GM21423 (cell line): ENCODE data around the gene WWTR1.

Experiments used
- ATAC-seq: cut with Tn5 transposase; IDR thresholded peaks from one replicate; pipeline ENCODE4 v1.9.1; 2021; ENCODE audit warnings: mild to moderate bottlenecking, moderate library complexity; ENCODE audit not compliant: unreplicated experiment

WWTR1 gene

GRCh38 chr3:149657926-149658743 lies at the start of gene WWTR1:
Gene WWTR1, minus strand, starts transcription at chr3:149658025. Its CDS starts 719 bp downstream, at chr3:149657306.
- peak; percentile 79 for ATAC-seq

- no peak for ATAC-seq
Measured at GRCh38 chr3:149706905-149707304, 49.1 kb upstream of the WWTR1 start.

- ATAC-seq = no peak
Measured at GRCh38 chr3:149705416-149705815, 47.6 kb upstream of the WWTR1 start.

- no peak for ATAC-seq
Measured at GRCh38 chr3:149703466-149703865, 45.6 kb upstream of the WWTR1 start.

- ATAC-seq = no peak
Measured at GRCh38 chr3:149702691-149703441, 45.0 kb upstream of the WWTR1 start.

DNA sequence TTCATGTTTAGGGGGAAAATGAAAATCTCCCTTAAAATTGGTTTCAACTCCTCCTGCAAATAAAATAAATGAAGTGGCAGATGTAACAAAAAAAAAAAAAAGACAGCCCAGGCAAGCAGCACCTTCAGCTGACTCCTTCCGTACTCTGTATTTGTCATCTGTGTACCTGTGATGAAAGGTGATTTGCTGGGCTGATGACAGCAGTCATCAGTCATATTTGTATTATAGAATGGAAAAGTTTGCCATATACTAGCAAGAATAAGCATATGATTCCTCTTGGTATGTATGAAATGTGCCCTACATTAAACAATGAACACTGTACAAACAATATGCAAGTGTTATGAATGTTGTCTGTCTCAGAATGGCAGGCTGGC lies 44.1 kb upstream of the WWTR1 start:
- no peak for ATAC-seq

DNA sequence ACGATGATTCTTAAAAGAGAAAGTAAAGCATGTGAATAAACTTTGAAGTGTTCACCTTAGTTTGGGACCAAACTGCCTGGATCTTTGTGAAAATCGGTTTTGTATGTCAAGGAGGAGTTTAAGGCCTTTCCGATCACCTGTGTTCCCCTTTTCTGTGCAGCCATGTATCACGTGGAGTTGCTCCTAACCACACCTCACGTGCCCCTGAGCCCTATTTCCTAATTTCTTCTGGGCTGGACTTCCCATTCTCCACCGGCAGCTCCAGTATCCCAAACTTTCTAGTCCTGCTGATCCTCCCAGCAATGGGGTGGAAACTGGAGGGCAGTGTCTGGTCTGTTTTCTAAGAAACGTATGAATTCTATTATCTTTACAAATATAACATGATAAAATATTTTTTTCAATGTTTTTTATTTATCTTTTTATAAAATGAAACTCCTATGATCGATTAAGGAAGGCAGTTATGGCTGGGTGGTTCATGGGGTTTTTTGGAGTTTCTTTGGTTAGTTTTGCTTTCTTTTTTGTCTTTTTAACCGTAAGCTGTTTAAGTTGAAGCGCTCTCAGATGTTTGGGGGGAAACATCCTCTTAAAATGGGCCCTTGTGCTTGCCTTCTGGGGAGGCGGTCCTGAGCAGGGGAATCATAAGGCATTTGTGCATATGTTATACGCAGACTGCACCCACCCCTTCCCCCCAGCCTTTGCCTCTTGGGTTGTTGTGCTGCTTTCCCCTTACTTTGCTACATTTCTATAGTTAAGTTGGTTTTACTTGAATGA lies 43.6 kb upstream of the WWTR1 start:
- ATAC-seq = no peak

DNA sequence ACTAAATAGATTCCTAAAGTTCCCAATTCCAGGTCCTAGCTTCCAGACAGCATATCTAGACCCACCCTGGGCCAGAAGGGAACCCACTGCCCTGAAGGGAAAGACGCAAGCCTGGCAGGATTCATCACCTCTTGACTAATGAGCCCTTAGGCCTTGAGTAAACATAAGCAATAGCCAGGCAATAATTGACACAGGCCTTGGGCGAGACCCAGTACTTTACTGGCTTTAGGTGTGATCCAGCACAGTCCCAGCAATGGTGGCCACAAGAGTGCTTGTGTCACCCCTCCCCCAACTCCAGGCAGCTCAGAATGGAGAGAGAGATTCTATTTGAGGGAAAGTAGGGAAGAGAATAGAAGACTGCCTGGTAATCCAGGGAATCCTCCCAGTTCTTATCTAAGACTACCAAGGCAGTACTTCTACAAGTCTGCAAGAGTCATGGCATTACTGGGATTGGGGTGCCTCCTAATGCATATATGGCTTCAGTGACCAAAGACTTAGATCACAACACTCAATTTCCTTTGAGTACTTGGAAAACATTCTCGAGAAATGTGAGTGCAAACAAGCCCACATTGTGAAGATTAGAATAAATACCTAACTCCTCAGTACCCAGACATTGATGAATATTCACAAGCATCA lies 30.4 kb upstream of the WWTR1 start:
- no peak for ATAC-seq

- ATAC-seq = no peak
Measured at GRCh38 chr3:149686996-149687395, 29.2 kb upstream of the WWTR1 start.

- no peak for ATAC-seq
Measured at GRCh38 chr3:149678351-149678950, 20.6 kb upstream of the WWTR1 start.

- no peak for ATAC-seq
Measured at GRCh38 chr3:149673393-149673792, 15.6 kb upstream of the WWTR1 start.

DNA sequence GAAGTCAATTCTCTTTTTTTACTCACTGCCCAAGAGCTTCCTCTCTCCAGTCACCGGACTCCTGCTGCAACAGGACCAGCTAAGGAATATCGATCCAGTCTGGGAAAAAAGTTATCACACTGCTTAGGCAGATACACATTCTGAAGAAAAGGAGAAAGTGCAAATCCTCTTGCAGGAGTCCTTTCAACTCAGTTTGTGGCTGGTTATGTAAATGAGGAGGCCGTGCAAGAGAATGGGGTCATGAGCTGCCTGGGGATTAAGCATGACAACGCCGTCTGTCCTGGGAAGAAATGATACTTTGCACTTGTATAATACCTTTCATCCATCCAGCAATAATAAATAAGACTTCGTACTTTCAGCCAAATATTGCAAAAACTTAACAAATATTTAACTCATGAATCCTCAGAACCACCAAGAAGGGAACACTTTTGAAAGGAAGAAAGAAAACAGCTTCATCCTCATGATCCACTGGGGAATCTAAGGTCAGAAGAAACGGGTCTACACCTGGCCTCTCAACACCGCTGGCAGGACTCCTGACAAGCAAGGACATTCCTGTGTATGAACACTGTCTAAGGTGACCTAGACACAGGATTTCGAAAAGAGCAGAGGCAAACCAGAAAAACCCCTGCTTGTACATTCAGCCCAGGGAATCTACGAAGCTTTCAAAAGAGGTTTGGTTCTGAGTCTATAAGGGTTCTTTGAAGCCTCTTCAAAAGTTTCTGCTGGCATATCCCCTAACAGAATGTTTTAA lies 13.1 kb upstream of the WWTR1 start:
- no peak for ATAC-seq

- no peak for ATAC-seq
Measured at GRCh38 chr3:149667576-149667975, 9.8 kb upstream of the WWTR1 start.

GRCh38 chr3:149663966-149664365 lies 6.1 kb upstream of the WWTR1 start:
- ATAC-seq = no peak

DNA sequence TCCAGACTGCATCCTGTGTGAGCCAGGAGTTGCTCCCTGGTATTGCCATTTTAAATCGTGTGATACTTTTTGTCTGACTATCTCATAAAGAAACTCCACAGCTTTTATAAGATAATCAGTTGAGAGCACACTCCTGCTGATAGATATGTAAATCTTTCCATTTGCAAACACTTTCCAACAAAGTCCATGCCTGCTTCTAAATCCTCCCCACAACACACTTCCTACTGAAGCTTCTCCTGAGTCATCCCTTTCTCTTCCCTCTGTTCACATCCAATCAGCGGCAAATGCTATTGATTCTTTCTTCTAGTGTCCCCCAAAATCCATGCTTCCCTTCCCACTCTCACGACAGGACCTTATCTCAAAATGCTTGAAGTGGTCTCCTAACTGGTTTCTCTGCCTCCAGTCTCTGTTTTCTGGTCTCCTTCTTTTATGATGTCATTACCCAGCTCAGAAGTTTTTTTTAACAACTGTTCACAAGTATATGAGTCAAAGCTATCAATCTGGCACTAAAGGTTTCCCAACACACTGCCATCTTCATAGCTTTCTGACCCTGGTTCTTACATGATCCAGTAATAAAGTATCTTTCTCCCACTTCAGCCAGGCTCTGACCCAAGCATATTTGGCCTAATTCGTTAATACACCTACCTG lies 4.5 kb upstream of the WWTR1 start:
- no peak for ATAC-seq

DNA sequence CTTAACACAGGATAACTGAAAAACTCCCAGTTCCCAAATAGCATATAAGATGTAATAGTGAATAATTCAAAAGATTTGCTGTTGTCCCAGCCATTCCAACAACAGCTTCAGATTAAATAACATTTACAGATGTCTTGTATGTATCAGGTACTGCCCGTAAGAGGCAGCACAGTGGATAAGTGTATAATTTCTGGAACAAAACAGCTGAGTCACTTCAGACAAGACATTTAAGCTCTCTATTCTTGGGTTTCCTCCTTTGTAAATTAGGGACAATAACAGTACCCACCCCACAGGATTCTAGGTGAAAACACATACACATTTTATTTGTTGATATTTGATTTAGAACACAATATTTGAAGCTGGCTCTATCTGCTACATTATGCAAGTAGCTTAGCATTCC lies 2.6 kb upstream of the WWTR1 start:
- ATAC-seq = no peak

- ATAC-seq = peak; percentile 7
Measured at GRCh38 chr3:149658744-149659497, 1.1 kb upstream of the WWTR1 start.

- peak; percentile 22 for ATAC-seq
Measured at GRCh38 chr3:149657321-149657925, 402 bp downstream of the WWTR1 start.
